HepG2 (cell line): ENCODE data around the gene ZNF783. TPM values are rescaled to one million over a fixed set of nuclear protein-coding genes. Genes with fewer than 3 reads are reported as not detected.

Source experiments
- ATAC-seq: fragments of 200-7000 bp; cut with Tn5 transposase; 3 replicates; pipeline ENCODE4 v1.9.1; 2020; ENCODE audit warnings: mild to moderate bottlenecking, moderate library complexity
- BruUV-seq: library from RNA; stranded (reverse); fragments of 400-500 nt; replicated peaks from 2 replicates; lab custom pipeline; 2021; lab: Mats Ljungman, UMichigan
- CTCF ChIA-PET: fragments of 300-600 bp; formaldehyde crosslinking; extraction: SDS; loops from one replicate; lab custom pipeline; 2021; ENCODE audit warnings: low total read pairs, inconsistent platforms, low intra/inter-chr PET ratio; lab: Yijun Ruan, JAX
- POLR2A ChIA-PET: fragments of 350-600 bp; sonication (Branson Sonifier 250); formaldehyde crosslinking; loops from one replicate; lab custom pipeline; 2020; ENCODE audit warnings: antibody characterized with exemption, inconsistent platforms; lab: Yijun Ruan, JAX
- DNase-seq: peaks from one replicate; pipeline ENCODE4 v3.0.0-alpha.2; 2015; ENCODE audit warnings: low spot score
- FAIRE-seq: peaks from 3 replicates; lab custom pipeline; 2011; peaks lifted over from hg19 to GRCh38; lab: Jason Lieb, UNC
- H2AFZ ChIP-seq: one replicate; pipeline ENCODE4 v1.6.1; 2011; ENCODE audit warnings: low read length, inconsistent platforms
- H3K27ac ChIP-seq: fragments of 300-600 bp; 3 replicates; pipeline ENCODE4 v1.8.0; 2011; ENCODE audit warnings: mixed run types, mild to moderate bottlenecking, mixed read lengths, low read length, inconsistent platforms; ENCODE audit not compliant: insufficient read depth; ENCODE audit errors: extremely low read length
- H3K27me3 ChIP-seq, 2 experiments: fragments of 200-600 bp in 1 of 2; 2 replicates in 1 of 2; 3 replicates in 1 of 2; pipeline versions ENCODE4 v1.6.0 to v1.8.0; 2011; ENCODE audit warnings: low read length in 2 of 2, mild to moderate bottlenecking in 2 of 2, moderate library complexity in 2 of 2, inconsistent platforms in 1 of 2; ENCODE audit not compliant: insufficient read depth in 2 of 2, control insufficient read depth in 1 of 2
- H3K36me3 ChIP-seq, 2 experiments: fragments of 200-600 bp in 1 of 2; replicated peaks in 1 of 2; 2 replicates in 1 of 2; 3 replicates in 1 of 2; pipeline versions ENCODE4 v1.5.1 to v1.8.0; 2011; ENCODE audit warnings: low read length in 2 of 2, inconsistent platforms in 1 of 2; ENCODE audit not compliant: insufficient read depth in 2 of 2, control insufficient read depth in 1 of 2
- H3K4me1 ChIP-seq: 2 replicates; pipeline ENCODE4 v1.5.1; 2012; ENCODE audit warnings: low read length, inconsistent platforms; ENCODE audit not compliant: insufficient read depth
- H3K4me2 ChIP-seq: 2 replicates; pipeline ENCODE4 v1.6.0; 2011; ENCODE audit warnings: low read depth, low read length, inconsistent platforms
- H3K4me3 ChIP-seq, 3 experiments: fragments of 200-600 bp in 1 of 3; sonication (generic), shearing (Covaris generic) in 1 of 3; replicated peaks in 1 of 3; 2 replicates each; pipeline ENCODE4 v1.5.1; 2011 to 2016; ENCODE audit warnings: low read length in 3 of 3, inconsistent platforms in 2 of 3, low read depth in 2 of 3, mild to moderate bottlenecking in 2 of 3, control low read depth in 1 of 3, mixed read lengths in 1 of 3; ENCODE audit not compliant: insufficient read depth in 1 of 3
- H3K79me2 ChIP-seq: one replicate; pipeline ENCODE4 v1.6.1; 2011; ENCODE audit warnings: low read length, inconsistent platforms; ENCODE audit not compliant: insufficient read depth
- H3K9ac ChIP-seq: 2 replicates; pipeline ENCODE4 v1.6.0; 2011; ENCODE audit warnings: mild to moderate bottlenecking, low read depth, low read length, inconsistent platforms; ENCODE audit not compliant: insufficient read depth
- H3K9me3 ChIP-seq: 2 replicates; pipeline ENCODE4 v1.5.1; 2012; ENCODE audit warnings: mild to moderate bottlenecking, low read length
- H4K20me1 ChIP-seq: 2 replicates; pipeline ENCODE4 v1.6.0; 2011; ENCODE audit warnings: inconsistent platforms, mild to moderate bottlenecking, low read length, moderate library complexity; ENCODE audit not compliant: insufficient read depth
- CHCHD3 ChIP-seq: sonication (generic); formaldehyde crosslinking; IDR thresholded peaks from 2 replicates; pipeline ENCODE4 v1.8.0; 2022; ENCODE audit warnings: mild to moderate bottlenecking, missing genetic modification reagents, moderate library complexity
- MEIS2 ChIP-seq: sonication (generic); formaldehyde crosslinking; IDR thresholded peaks from 2 replicates; pipeline ENCODE4 v1.9.0; 2021; ENCODE audit warnings: mild to moderate bottlenecking, missing genetic modification reagents
- MNT ChIP-seq: fragments of 450-650 bp; IDR thresholded peaks from 2 replicates; pipeline ENCODE4 v1.6.1; 2016
- NAIF1 ChIP-seq: sonication (generic); formaldehyde crosslinking; IDR thresholded peaks from 2 replicates; pipeline ENCODE4 v1.5.0; 2020; ENCODE audit warnings: mild to moderate bottlenecking, missing genetic modification reagents, borderline replicate concordance
- PRDM4 ChIP-seq: sonication (generic); formaldehyde crosslinking; IDR thresholded peaks from 2 replicates; pipeline ENCODE4 v1.9.0; 2021; ENCODE audit warnings: missing genetic modification reagents, borderline replicate concordance
- RFX1 ChIP-seq: fragments of 450-650 bp; IDR thresholded peaks from 2 replicates; pipeline ENCODE4 v1.6.1; 2017
- SUZ12 ChIP-seq: fragments of 150-350 bp; IDR thresholded peaks from 2 replicates; pipeline ENCODE4 v1.6.1; 2014; ENCODE audit warnings: low read depth, low read length
- TOE1 ChIP-seq: sonication (generic); formaldehyde crosslinking; IDR thresholded peaks from 2 replicates; pipeline ENCODE4 v1.4.0; 2020; ENCODE audit warnings: mild to moderate bottlenecking, missing genetic modification reagents
- XRCC5 ChIP-seq: fragments of 200-400 bp; formaldehyde crosslinking; optimal IDR thresholded peaks from 2 replicates; pipeline ENCODE3; 2017; ENCODE audit warnings: mild to moderate bottlenecking, low read length
- ZBTB3 ChIP-seq: sonication (generic); formaldehyde crosslinking; IDR thresholded peaks from 2 replicates; pipeline ENCODE4 v1.4.0; 2020; ENCODE audit warnings: low read depth, mild to moderate bottlenecking, moderate library complexity, missing genetic modification reagents, borderline replicate concordance
- ZBTB37 ChIP-seq: sonication (generic); formaldehyde crosslinking; IDR thresholded peaks from 2 replicates; pipeline ENCODE4 v1.4.0; 2020; ENCODE audit warnings: mild to moderate bottlenecking, missing genetic modification reagents
- ZBTB7B ChIP-seq: sonication (generic); formaldehyde crosslinking; IDR thresholded peaks from 2 replicates; pipeline ENCODE4 v1.4.0; 2020; ENCODE audit warnings: missing genetic modification reagents
- ZFP91 ChIP-seq: sonication (generic); formaldehyde crosslinking; IDR thresholded peaks from 2 replicates; pipeline ENCODE4 v1.9.0; 2022; ENCODE audit warnings: missing genetic modification reagents, mild to moderate bottlenecking, borderline replicate concordance
- ZNF317 ChIP-seq: sonication (generic); formaldehyde crosslinking; IDR thresholded peaks from 2 replicates; pipeline ENCODE4 v1.5.0; 2020; ENCODE audit warnings: mild to moderate bottlenecking, missing genetic modification reagents
- ZNF446 ChIP-seq: sonication (generic); formaldehyde crosslinking; IDR thresholded peaks from 2 replicates; pipeline ENCODE4 v1.5.0; 2020; ENCODE audit warnings: mild to moderate bottlenecking, missing genetic modification reagents
- ZNF616 ChIP-seq: sonication (generic); formaldehyde crosslinking; IDR thresholded peaks from 2 replicates; pipeline ENCODE4 v1.5.0; 2020; ENCODE audit warnings: low read depth, mild to moderate bottlenecking, missing genetic modification reagents
- ZNF772 ChIP-seq: sonication (generic); formaldehyde crosslinking; IDR thresholded peaks from 2 replicates; pipeline ENCODE4 v1.5.0; 2020; ENCODE audit warnings: mild to moderate bottlenecking, missing genetic modification reagents
- ZZZ3 ChIP-seq: sonication (generic); formaldehyde crosslinking; IDR thresholded peaks from 2 replicates; pipeline ENCODE4 v1.4.0; 2020; ENCODE audit warnings: missing genetic modification reagents, mild to moderate bottlenecking, borderline replicate concordance
- WGBS: methylation state at CpG from one replicate; pipeline ENCODE4 v1.1.6; 2017; ENCODE audit warnings: low lambda C conversion rate; 5-methylcytosine and 5-hydroxymethylcytosine counted together
- in situ Hi-C: cut with HindIII; loops from 2 replicates; pipeline ENCODE4 v1.10.0; 2017; ENCODE audit warnings: low pct_unique_long_range_greater_than_20kb; ENCODE audit not compliant: extremely low pct_ligation_motif_present
- intact Hi-C: fragments of 100-400 bp; cut with micrococcal nuclease; formaldehyde crosslinking; loops from one replicate; pipeline ENCODE4 v1.10.0; 2022; ENCODE audit not compliant: unreplicated experiment
- polyA plus RNA-seq, 8 experiments: library from polyadenylated mRNA; depleted of rRNA in 3 of 8; stranded (reverse) in 7 of 8; unstranded in 1 of 8; fragments of >200 nt; fragmentation: Illumina TruSeq in 4 of 8; extraction: Trizol in 4 of 8; gene quantifications; 2 replicates each; pipeline versions ENCODE4 v1.2.1 to v1.2.3, GENCODE V29; 2011 to 2016; ENCODE audit warnings: low read depth in 4 of 8, missing spikeins in 1 of 8, mixed read lengths in 1 of 8; ENCODE audit not compliant: insufficient read depth in 1 of 8
- total RNA-seq, 5 experiments: library from RNA; depleted of rRNA; stranded (reverse); fragments of >200 nt; fragmentation: Illumina TruSeq; extraction: Trizol; gene quantifications; 2 replicates each; pipeline ENCODE4 v1.2.3, GENCODE V29; 2016; ENCODE audit warnings: low read depth in 1 of 5

Gene ZNF783
- total and polyA plus RNA-seq, 2 of the 13 experiments (the other 11 are each of a cell fraction or from before 2014, with no cell fraction given): 4.1 to 5.2 TPM

- intact Hi-C loops (no loop called here), in situ Hi-C loops (no loop called here)
- ATAC-seq: no peak
- POLR2A ChIA-PET: no interaction called here
- Histone ChIP-seq H3K27me3 (no peaks in the 10 kb centered on the region), H3K27ac (no peak overlapping the region), H2AFZ (no peak overlapping the region), H3K9ac (no peak overlapping the region), H3K4me3 (no peak overlapping the region), H3K36me3 (peaks cover 26 to 39% of the 10 kb centered on the region in 2 experiments), H3K9me3 (no peaks in the 10 kb centered on the region), H4K20me1 (no peaks in the 10 kb centered on the region), H3K4me2 (no peak overlapping the region), H3K4me1 (no peaks in the 10 kb centered on the region), H3K79me2 (no peaks in the 10 kb centered on the region)
- BruUV-seq: no TSS peak
- TF ChIP-seq ZNF616: no peak
- no peak for TF ChIP-seq ZNF317 (CRISPR knock-in tag)
- TF ChIP-seq ZBTB7B: no peak
- TF ChIP-seq ZNF772 (CRISPR knock-in tag): no peak
- TF ChIP-seq ZZZ3 (CRISPR knock-in tag): no peak
- no peak for TF ChIP-seq MEIS2 (CRISPR knock-in tag)
- TF ChIP-seq PRDM4 (CRISPR knock-in tag): no peak
- TF ChIP-seq ZNF446 (CRISPR knock-in tag): no peak
- TF ChIP-seq CHCHD3 (CRISPR knock-in tag): no peak
- no peak for TF ChIP-seq ZBTB3
- TF ChIP-seq SUZ12: no peak
- TF ChIP-seq ZFP91 (CRISPR knock-in tag): no peak
- no peak for TF ChIP-seq ZBTB37 (CRISPR knock-in tag)
- no peak for TF ChIP-seq TOE1 (CRISPR knock-in tag)
- no peak for TF ChIP-seq RFX1
- no peak for TF ChIP-seq XRCC5
- no peak for TF ChIP-seq NAIF1 (CRISPR knock-in tag)
- TF ChIP-seq MNT: no peak
- CTCF ChIA-PET: no interaction called here
- no peak for DNase-seq
- FAIRE-seq: no peak
- whole genome bisulfite sequencing: 95% methylated on average over 5 of the region's 5 CpGs
Observed at GRCh38 chr7:149255174-149255573, 6.8 kb upstream of the ZNF783 start.
